HG03460 (cell line): ENCODE measurements around the gene RIIAD1.
"Not testable (repeated sequence)": the region's sequence is repeated elsewhere in the genome, so short reads cannot be mapped to it uniquely, and the experiment has no call there.

Experiments used
- ATAC-seq: cut with Tn5 transposase; IDR thresholded peaks from one replicate; pipeline ENCODE4 v1.9.1; 2021; ENCODE audit not compliant: unreplicated experiment

The RIIAD1 gene

GRCh38 chr1:151720974-151721787, at the start of gene RIIAD1:
TSS of gene RIIAD1 (plus strand) at chr1:151721522. CDS start at chr1:151721537, 15 bp downstream.
- peak; percentile 69 for ATAC-seq

- no peak for ATAC-seq
Measured at GRCh38 chr1:151673407-151673806, 47.9 kb upstream of the RIIAD1 start.

GRCh38 chr1:151680391-151680790, 40.9 kb upstream of the RIIAD1 start:
- no peak for ATAC-seq

- no peak for ATAC-seq
Measured at GRCh38 chr1:151680826-151681225, 40.5 kb upstream of the RIIAD1 start.

GRCh38 chr1:151681923-151682322, 39.4 kb upstream of the RIIAD1 start:
- no peak for ATAC-seq

- not testable (repeated sequence) for ATAC-seq
Measured at GRCh38 chr1:151682901-151683300, 38.4 kb upstream of the RIIAD1 start.

GRCh38 chr1:151684128-151684527, 37.2 kb upstream of the RIIAD1 start:
- ATAC-seq, result no peak

GRCh38 chr1:151686561-151686960, 34.8 kb upstream of the RIIAD1 start:
- no peak for ATAC-seq

GRCh38 chr1:151689494-151689893, 31.8 kb upstream of the RIIAD1 start:
- ATAC-seq, result no peak

GRCh38 chr1:151692226-151692625, 29.1 kb upstream of the RIIAD1 start:
- no peak for ATAC-seq

- ATAC-seq, result no peak
Measured at GRCh38 chr1:151693057-151693651, 28.2 kb upstream of the RIIAD1 start.

GRCh38 chr1:151701515-151701914, 19.8 kb upstream of the RIIAD1 start:
- ATAC-seq, result no peak

GRCh38 chr1:151702936-151703335, 18.4 kb upstream of the RIIAD1 start:
- ATAC-seq, result no peak

GRCh38 chr1:151703813-151704212, 17.5 kb upstream of the RIIAD1 start:
- ATAC-seq, result no peak

GRCh38 chr1:151704246-151704645, 17.1 kb upstream of the RIIAD1 start:
- ATAC-seq, result no peak

- no peak for ATAC-seq
Measured at GRCh38 chr1:151705146-151705545, 16.2 kb upstream of the RIIAD1 start.

GRCh38 chr1:151705753-151706463, 15.4 kb upstream of the RIIAD1 start:
- ATAC-seq, result no peak

GRCh38 chr1:151706464-151707415, 14.6 kb upstream of the RIIAD1 start:
- no peak for ATAC-seq

- ATAC-seq, result no peak
Measured at GRCh38 chr1:151707541-151708065, 13.7 kb upstream of the RIIAD1 start.

GRCh38 chr1:151708891-151709290, 12.4 kb upstream of the RIIAD1 start:
- ATAC-seq, result no peak
